HG02973 (cell line): Measurements from ENCODE around the gene AIPL1.

Experiments
- ATAC-seq: cut with Tn5 transposase; IDR thresholded peaks from one replicate; pipeline ENCODE4 v1.9.1; 2021; ENCODE audit warnings: moderate library complexity; ENCODE audit not compliant: unreplicated experiment

Gene AIPL1

DNA sequence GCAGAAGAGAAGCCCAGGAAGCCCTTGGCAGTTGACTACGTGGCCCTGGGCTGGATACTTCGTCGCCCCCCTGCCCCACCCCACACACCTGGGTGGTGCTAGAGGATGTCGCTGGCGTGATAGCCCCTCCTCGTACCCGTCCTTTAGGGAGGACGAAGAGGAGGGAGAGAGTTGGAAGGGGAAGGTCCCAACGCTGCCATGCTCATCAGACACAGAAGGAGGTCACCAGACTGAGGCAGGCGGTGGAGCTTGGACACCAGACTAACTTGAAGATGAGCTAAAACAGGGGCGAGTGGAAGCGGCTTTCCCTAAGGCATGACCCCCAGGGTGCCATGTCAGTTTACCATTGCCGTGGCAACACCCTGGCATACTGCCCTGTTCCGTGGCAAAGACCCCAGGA is 11.0 kb downstream of the AIPL1 start:
- ATAC-seq, result no peak

GRCh38 chr17:6422654-6423241 is 12.2 kb downstream of the AIPL1 start:
- ATAC-seq, result no peak

- ATAC-seq, result no peak
Measured at GRCh38 chr17:6421700-6422604, 13.0 kb downstream of the AIPL1 start.

DNA sequence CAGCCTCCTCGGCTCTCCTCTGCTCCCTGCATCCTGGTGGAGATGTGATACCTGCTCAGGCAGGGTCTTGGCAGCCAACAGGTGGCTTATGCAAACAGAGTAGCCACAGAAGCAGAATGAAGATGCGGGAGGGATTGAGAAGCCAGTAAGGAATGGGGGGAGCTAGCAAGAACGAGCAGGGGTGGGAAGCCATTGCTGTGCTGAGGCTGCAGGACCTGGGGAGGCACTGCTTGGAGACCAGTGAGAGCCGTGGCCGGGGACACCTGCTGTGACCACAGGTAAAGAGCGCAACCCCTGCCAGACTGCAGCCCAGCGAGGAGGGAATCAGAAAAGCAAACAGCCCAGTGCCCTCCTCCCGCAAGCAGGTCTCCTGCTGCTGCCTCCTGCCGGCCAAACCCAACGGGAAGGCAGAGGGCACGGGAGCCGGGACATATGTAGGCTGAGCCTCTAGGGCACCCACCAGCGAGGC is 14.7 kb downstream of the AIPL1 start:
- ATAC-seq, result no peak

DNA sequence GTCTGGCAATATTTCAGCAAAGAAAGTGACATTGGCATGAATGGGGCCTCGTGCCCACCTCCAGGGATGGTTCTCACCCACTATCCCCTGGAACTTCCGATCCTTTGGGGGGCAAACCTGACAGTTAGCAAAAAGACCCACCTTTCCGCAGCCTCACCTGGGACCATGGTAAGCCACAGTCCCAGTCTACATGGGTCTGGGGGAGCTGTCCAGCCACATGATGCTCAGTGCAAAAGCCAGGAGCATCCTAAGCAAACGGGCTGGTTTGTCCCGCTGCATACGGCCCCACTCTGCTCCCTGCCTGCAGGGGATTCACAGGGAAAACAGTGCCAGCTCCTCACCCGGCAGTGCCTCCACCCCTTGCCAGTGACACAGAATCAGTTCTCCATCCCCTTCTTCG is 19.3 kb downstream of the AIPL1 start:
- no peak for ATAC-seq

GRCh38 chr17:6413065-6413464 is 21.9 kb downstream of the AIPL1 start:
- no peak for ATAC-seq

GRCh38 chr17:6408735-6409134 is 26.2 kb downstream of the AIPL1 start:
- no peak for ATAC-seq

GRCh38 chr17:6408276-6408675 is 26.6 kb downstream of the AIPL1 start:
- no peak for ATAC-seq

GRCh38 chr17:6402258-6402657 is 32.7 kb downstream of the AIPL1 start:
- no peak for ATAC-seq

DNA sequence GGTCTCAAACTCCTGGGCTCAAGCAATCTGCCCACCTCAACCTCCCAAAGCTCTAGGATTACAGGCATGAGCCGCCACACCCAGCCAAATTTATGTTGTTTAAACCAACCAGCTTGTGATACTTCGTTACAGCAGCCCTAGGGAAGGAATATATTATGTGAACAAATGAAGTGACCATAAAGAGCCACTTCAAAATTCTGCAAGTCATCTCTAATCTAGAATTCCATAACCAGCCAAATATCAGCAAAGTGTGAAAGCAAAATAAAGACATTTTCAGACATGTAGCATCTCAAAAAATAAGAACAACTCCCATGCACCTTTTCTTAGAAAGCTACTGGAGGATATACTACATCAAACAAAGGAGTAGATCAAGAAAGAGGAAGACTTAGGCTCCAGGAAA is 36.0 kb downstream of the AIPL1 start:
- ATAC-seq, result no peak

GRCh38 chr17:6394055-6394606 is 40.8 kb downstream of the AIPL1 start:
- no peak for ATAC-seq

DNA sequence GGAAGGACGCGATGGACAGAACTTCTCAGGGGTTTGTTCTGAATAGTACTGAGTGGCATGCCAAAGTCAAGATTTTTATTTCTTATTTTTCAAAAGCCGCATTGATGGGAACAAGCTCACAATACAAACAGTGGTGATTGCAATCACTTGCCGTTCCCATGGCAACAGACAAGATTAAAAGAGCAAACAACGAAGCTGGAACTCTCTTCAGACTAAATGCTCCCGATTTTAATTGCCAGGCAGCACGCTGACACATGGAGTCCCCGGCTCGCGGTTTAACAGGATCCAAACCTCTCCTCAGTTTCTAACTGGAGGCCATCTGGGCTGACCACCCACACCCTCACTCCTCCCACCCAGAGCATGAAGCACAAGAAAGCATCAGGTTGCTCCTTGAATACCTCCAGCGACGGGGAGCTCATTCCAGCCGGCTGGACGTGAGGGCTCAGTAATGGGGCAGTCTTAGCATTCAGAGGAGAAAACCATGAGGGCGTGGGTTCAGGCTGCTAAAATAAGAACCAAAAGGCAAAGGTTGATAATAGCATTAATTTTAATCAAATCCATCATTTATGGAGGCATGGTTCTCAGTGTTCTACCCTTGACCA is 41.5 kb downstream of the AIPL1 start:
- ATAC-seq, result no peak

GRCh38 chr17:6392609-6393350 is 42.1 kb downstream of the AIPL1 start:
- ATAC-seq, result no peak

DNA sequence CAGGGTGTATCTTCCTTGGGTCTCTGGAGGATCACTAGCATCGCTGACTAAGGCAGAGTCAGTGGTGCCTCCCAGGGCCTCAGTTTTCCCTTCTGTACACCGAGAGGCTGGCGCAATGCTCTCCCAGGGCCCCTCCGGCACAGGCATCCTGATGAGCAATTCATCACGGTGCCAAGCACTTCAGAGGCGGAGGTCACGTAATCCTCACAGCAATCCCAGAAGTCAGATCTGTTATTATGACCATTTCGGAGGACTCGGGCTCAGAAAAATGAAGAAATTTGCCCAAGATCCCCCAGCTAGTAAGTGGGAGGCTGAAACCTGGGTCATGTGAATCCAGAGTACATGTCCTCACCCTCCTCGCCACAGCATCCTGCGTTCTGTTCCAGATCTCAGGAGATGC is 46.5 kb downstream of the AIPL1 start:
- ATAC-seq, result no peak

DNA sequence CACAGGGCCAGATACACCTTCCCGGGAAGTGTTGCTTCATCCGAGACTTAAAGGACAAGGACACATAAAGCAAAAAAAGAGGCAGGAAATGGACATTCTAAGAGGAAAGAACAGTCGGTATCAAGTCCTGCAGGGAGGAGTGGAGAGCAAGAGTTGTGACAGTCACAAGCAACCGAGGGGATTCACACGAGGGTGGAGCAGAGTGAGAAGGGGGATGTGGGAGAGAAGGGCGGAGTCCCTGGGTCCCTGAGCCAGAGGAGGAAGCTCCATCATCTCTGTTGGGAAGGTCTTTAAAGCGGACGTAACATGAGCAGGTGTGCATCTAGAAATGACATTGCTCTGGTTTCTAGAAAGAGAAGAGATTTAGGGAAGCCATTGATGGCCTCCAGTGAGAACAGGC is 47.1 kb downstream of the AIPL1 start:
- no peak for ATAC-seq

- ATAC-seq, result no peak
Measured at GRCh38 chr17:6387442-6387841, 47.5 kb downstream of the AIPL1 start.

GRCh38 chr17:6386041-6386630 is 48.8 kb downstream of the AIPL1 start:
- no peak for ATAC-seq

DNA sequence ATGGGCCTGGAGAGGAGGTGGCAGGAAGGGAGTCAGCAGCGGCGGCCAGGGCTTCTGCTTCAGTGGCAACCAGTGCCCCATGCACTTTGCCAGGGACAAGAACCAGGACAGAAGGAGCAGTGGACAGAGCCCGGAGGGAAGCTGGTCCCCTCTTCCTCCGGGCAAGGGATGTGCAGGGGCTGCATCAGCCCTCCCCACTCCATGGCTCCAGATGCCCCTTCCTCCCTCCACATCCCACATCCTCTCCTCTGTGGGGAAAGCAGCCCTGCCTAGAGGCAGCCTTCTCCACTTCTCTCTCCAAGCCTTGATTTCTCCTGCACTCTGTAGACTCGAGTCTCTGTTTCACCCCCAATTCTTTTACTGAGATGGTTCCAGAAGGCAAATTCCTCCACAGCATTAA is 50.4 kb downstream of the AIPL1 start:
- ATAC-seq, result no peak

DNA sequence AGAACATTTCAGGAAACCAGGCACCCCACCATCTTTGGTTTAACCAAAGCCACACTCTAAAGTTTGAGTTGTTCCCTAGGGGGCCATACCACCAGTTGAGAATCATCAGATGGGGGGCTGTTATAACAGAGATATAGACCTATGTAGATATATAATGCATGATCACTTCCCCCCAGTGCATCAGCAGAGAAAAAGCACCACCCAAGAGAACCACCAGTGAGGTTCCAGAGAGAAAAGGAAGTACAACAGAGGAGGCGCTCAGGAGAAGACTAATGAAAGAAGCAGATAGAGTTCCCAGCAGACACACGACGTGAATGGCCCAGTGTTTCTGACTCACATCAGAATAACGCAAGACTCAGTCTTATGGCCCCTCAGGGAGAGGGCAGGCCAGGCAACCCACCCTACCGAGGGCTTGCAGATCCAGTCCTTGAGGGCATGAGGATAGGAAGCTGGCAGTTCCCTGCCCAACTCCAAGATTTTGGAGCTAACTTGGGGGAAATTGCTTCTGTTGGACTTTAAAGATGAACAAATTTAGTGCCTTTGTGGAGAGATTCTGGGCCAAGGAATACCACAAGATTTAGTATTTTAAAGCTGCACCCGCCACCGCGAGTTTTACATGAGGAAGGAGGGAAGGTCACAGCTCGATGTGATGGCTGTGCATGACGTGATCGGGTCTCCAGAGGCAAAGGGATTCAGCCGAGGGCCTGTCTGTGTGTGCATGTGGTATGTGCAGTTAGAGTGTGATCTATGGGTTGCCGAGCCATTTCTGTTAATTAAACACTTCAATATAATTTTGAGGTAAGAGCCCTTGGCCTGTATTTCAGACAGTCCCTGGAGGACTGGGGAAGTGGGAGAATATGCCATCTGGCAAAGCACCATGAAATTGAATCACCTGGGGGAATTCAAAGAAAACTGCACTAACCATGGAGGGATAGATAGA is 53.1 kb downstream of the AIPL1 start:
- ATAC-seq, result no peak
